SU-DHL-6 (cell line): Measurements from ENCODE around the gene CYLD.

Experiments used
- H2AFZ ChIP-seq: fragments of 200-600 bp; sonication (generic); 2 replicates; pipeline ENCODE4 v1.6.1; 2014; ENCODE audit warnings: low read depth, mild to moderate bottlenecking, moderate library complexity, mixed read lengths, antibody characterized with exemption, low read length; ENCODE audit not compliant: severe bottlenecking
- H3F3A ChIP-seq: fragments of 200-600 bp; shearing (Covaris generic); 2 replicates; pipeline ENCODE4 v1.6.0; 2016; ENCODE audit warnings: antibody characterized with exemption, mild to moderate bottlenecking; ENCODE audit not compliant: insufficient read depth
- H3K27ac ChIP-seq: fragments of 200-600 bp; sonication (generic); 2 replicates; pipeline ENCODE4 v1.5.1; 2016; ENCODE audit warnings: low read depth, mild to moderate bottlenecking, low read length, moderate library complexity, mixed read lengths
- H3K27me3 ChIP-seq: fragments of 200-600 bp; sonication (generic), shearing (Covaris generic); 2 replicates; pipeline ENCODE4 v1.6.0; 2014; ENCODE audit warnings: mild to moderate bottlenecking, low read length
- H3K36me3 ChIP-seq: fragments of 200-600 bp; sonication (generic); 2 replicates; pipeline ENCODE4 v1.6.1; 2014; ENCODE audit warnings: mild to moderate bottlenecking, low read length, mixed read lengths
- H3K4me2 ChIP-seq: fragments of 300-600, 200-600 bp; shearing (Covaris generic), sonication (generic); 2 replicates; pipeline ENCODE4 v1.6.0; 2014; ENCODE audit warnings: low read length, low read depth, mild to moderate bottlenecking; ENCODE audit not compliant: poor library complexity, severe bottlenecking
- H3K4me3 ChIP-seq: fragments of 200-600 bp; sonication (generic); 2 replicates; pipeline ENCODE4 v1.5.1; 2014; ENCODE audit warnings: antibody characterized with exemption, low read length, mild to moderate bottlenecking, mixed read lengths; ENCODE audit not compliant: insufficient read depth, poor library complexity, severe bottlenecking
- H3K79me2 ChIP-seq: fragments of 200-600 bp; sonication (generic); 2 replicates; pipeline ENCODE4 v1.6.1; 2014; ENCODE audit warnings: mild to moderate bottlenecking, low read length, moderate library complexity; ENCODE audit not compliant: insufficient read depth
- H3K9ac ChIP-seq: fragments of 200-600 bp; sonication (generic); 2 replicates; pipeline ENCODE4 v1.7.0; 2014; ENCODE audit warnings: mild to moderate bottlenecking, low read length
- H3K9me2 ChIP-seq: fragments of 200-600 bp; sonication (generic); replicated peaks from 2 replicates; pipeline ENCODE4 v1.6.1; 2014; ENCODE audit warnings: low read length; ENCODE audit not compliant: insufficient read depth
- H3K9me3 ChIP-seq: fragments of 200-600 bp; sonication (generic); 2 replicates; pipeline ENCODE4 v1.6.1; 2014; ENCODE audit warnings: low read length, mixed read lengths; ENCODE audit not compliant: insufficient read depth
- H4K20me1 ChIP-seq: fragments of 200-600 bp; sonication (generic); 2 replicates; pipeline ENCODE4 v1.6.1; 2014; ENCODE audit warnings: low read depth, mild to moderate bottlenecking, antibody characterized with exemption, low read length, moderate library complexity, mixed read lengths
- EZH2phosphoT487 ChIP-seq: fragments of 200-600 bp; sonication (generic), shearing (Covaris generic); conservative IDR thresholded peaks from 2 replicates; pipeline ENCODE4 v1.6.1; 2018; ENCODE audit warnings: mild to moderate bottlenecking, antibody characterized with exemption, low read length, moderate library complexity, mixed read lengths
- TF ChIP-seq, protein P1 (sequence below): fragments of 200-600 bp; sonication (generic); IDR thresholded peaks from one replicate; pipeline ENCODE4 v1.5.1; 2017; ENCODE audit warnings: antibody characterized with exemption, mild to moderate bottlenecking, low read length, moderate library complexity; ENCODE audit not compliant: insufficient read depth, poor library complexity, severe bottlenecking

Gene CYLD

GRCh38 chr16:50789757-50790156 is 47.9 kb downstream of the CYLD start:
- no peaks in the 10 kb centered on the region for H3F3A ChIP-seq
- H2AFZ ChIP-seq = no peak overlapping the region
- no peaks in the 10 kb centered on the region for H3K27me3 ChIP-seq
- H3K4me3 ChIP-seq = no peak overlapping the region
- peaks cover 5% of the 10 kb centered on the region; the same call in 1 of the 2 replicates for H3K9me3 ChIP-seq
- no peak overlapping the region for H3K9ac ChIP-seq
- no peak overlapping the region for H3K4me2 ChIP-seq
- TF ChIP-seq EZH2phosphoT487 = no peak
- TF ChIP-seq, protein P1, sequence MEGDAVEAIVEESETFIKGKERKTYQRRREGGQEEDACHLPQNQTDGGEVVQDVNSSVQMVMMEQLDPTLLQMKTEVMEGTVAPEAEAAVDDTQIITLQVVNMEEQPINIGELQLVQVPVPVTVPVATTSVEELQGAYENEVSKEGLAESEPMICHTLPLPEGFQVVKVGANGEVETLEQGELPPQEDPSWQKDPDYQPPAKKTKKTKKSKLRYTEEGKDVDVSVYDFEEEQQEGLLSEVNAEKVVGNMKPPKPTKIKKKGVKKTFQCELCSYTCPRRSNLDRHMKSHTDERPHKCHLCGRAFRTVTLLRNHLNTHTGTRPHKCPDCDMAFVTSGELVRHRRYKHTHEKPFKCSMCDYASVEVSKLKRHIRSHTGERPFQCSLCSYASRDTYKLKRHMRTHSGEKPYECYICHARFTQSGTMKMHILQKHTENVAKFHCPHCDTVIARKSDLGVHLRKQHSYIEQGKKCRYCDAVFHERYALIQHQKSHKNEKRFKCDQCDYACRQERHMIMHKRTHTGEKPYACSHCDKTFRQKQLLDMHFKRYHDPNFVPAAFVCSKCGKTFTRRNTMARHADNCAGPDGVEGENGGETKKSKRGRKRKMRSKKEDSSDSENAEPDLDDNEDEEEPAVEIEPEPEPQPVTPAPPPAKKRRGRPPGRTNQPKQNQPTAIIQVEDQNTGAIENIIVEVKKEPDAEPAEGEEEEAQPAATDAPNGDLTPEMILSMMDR = no peak
- no peaks in the 10 kb centered on the region for H3K79me2 ChIP-seq
- no peaks in the 10 kb centered on the region for H3K9me2 ChIP-seq
- H4K20me1 ChIP-seq = no peaks in the 10 kb centered on the region
- H3K36me3 ChIP-seq = peaks cover 5% of the 10 kb centered on the region; the same call in 1 of the 2 replicates
- H3K27ac ChIP-seq = no peak overlapping the region

DNA sequence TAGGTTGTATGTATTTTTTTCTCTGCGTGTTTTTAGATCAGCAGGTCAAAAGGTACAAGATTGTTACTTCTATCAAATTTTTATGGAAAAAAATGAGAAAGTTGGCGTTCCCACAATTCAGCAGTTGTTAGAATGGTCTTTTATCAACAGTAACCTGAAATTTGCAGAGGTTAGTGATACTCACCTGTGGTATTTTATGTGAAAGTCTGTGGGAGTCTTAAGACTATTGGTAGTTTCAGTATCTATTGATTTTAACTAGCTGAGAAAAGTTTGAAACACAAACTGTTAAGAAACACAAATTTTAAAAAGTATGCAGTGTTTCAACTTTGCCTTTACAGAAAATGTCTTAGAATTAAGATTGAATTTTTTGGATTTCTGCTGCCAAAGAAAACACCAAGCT is 49.6 kb downstream of the CYLD start:
- TF ChIP-seq EZH2phosphoT487 = no peak
- TF ChIP-seq, protein P1 = no peak
- H3K9me2 ChIP-seq = no peaks in the 10 kb centered on the region
- no peaks in the 10 kb centered on the region for H3K79me2 ChIP-seq
- H3K4me3 ChIP-seq = no peak overlapping the region
- no peaks in the 10 kb centered on the region for H4K20me1 ChIP-seq
- peaks cover 3% of the 10 kb centered on the region; the same call in 1 of the 2 replicates for H3K36me3 ChIP-seq
- peaks cover 5% of the 10 kb centered on the region; the same call in 1 of the 2 replicates for H3K9me3 ChIP-seq
- H3K4me2 ChIP-seq = no peak overlapping the region
- H3K27ac ChIP-seq = no peak overlapping the region
- H2AFZ ChIP-seq = no peak overlapping the region
- H3K27me3 ChIP-seq = no peaks in the 10 kb centered on the region
- H3K9ac ChIP-seq = no peak overlapping the region
- no peaks in the 10 kb centered on the region for H3F3A ChIP-seq

DNA sequence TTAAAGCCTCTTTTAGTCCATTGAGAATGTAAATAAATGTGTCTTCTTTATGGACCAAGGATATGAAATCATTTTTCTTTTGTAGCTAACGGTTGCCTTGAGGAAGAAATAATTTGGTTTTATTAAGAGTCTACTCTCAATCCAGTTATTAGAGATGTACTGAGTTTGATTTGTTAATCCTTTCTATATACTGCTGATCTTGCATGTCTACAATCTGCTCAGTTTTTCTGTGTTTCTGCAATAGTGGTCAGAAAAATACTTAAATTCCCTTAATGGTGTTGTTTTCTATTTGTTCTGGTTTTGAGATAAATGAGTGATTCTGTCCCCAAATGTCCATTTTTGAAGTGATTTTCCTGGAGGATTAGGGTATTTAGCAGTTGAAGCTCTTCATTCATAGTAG is 54.9 kb downstream of the CYLD start:
- Histone ChIP-seq H3K9me2 (no peaks in the 10 kb centered on the region), H3K9me3 (no peaks in the 10 kb centered on the region), H3F3A (no peaks in the 10 kb centered on the region), H3K36me3 (no peaks in the 10 kb centered on the region), H3K9ac (no peak overlapping the region), H3K27me3 (no peaks in the 10 kb centered on the region), H3K4me3 (no peak overlapping the region), H3K79me2 (no peaks in the 10 kb centered on the region), H3K4me2 (no peak overlapping the region), H4K20me1 (no peaks in the 10 kb centered on the region), H3K27ac (no peak overlapping the region), H2AFZ (no peak overlapping the region)
- TF ChIP-seq, protein P1 = no peak
- no peak for TF ChIP-seq EZH2phosphoT487
